Measurements from ENCODE around the gene PPP4R1. TPM values are rescaled to one million over a fixed set of nuclear protein-coding genes. Genes with fewer than 3 reads are reported as not detected.

The PPP4R1 gene
- total and polyA plus RNA-seq, 8 donors = 13.7 to 55.1 (median 34.8) TPM

GRCh38 chr18:9628984-9629383 is 14.6 kb upstream of the PPP4R1 start:
- H3K4me3 ChIP-seq = no peak overlapping the region
- H3K27me3 ChIP-seq = no peaks in the 10 kb centered on the region
- FAIRE-seq (no peak), DNase-seq (peak in 2 of 6 donors; percentile 15 to 37), ATAC-seq (peak; percentile 41 to 68 (median 55))
- H3K36me3 ChIP-seq = no peaks in the 10 kb centered on the region
- no peaks in the 10 kb centered on the region for H3K9me3 ChIP-seq
- peaks cover 0 to 11% (median 5%) of the 10 kb centered on the region in 3 donors for H3K4me1 ChIP-seq
- H3K27ac ChIP-seq = no peak overlapping the region
- TF ChIP-seq CTCF (IDR thresholded peaks at IDR 0.05) = no peak
- intact Hi-C loops (cut with DNase I) = no loop called here
- WGBS, 2 donors = 43 to 70% methylated on average over 5 of the region's 5 CpGs

GRCh38 chr18:9627642-9628041 is 13.3 kb upstream of the PPP4R1 start:
- H3K27me3 ChIP-seq = no peaks in the 10 kb centered on the region
- intact Hi-C loops (cut with DNase I) = no loop called here
- H3K27ac ChIP-seq = no peak overlapping the region
- H3K36me3 ChIP-seq = no peaks in the 10 kb centered on the region
- H3K4me3 ChIP-seq = no peak overlapping the region
- DNase-seq (no peak), ATAC-seq (no peak), FAIRE-seq (no peak)
- WGBS, 2 donors = 61 to 80% methylated on average over 3 of the region's 3 CpGs
- no peak for TF ChIP-seq CTCF (IDR thresholded peaks at IDR 0.05)
- peaks cover 0 to 11% (median 5%) of the 10 kb centered on the region in 3 donors for H3K4me1 ChIP-seq
- H3K9me3 ChIP-seq = no peaks in the 10 kb centered on the region

- Histone ChIP-seq H3K9me3 (no peaks in the 10 kb centered on the region), H3K4me1 (peaks cover 0 to 8% (median 3%) of the 10 kb centered on the region in 3 donors), H3K4me3 (no peak overlapping the region), H3K27ac (no peak overlapping the region), H3K36me3 (no peaks in the 10 kb centered on the region), H3K27me3 (no peaks in the 10 kb centered on the region)
- no peak for FAIRE-seq
- TF ChIP-seq CTCF (IDR thresholded peaks at IDR 0.05) = no peak
- no peak for ATAC-seq
- WGBS, 2 donors = 64 to 81% methylated on average over 8 of the region's 8 CpGs
- intact Hi-C loops (cut with DNase I) = no loop called here
- no peak for DNase-seq
These were observed 5.6 kb upstream of the PPP4R1 start for GRCh38 chr18:9619990-9620389.

GRCh38 chr18:9619545-9619944 is 5.2 kb upstream of the PPP4R1 start:
- Histone ChIP-seq H3K27ac (no peak overlapping the region), H3K9me3 (no peaks in the 10 kb centered on the region), H3K4me1 (peaks cover 0 to 8% (median 3%) of the 10 kb centered on the region in 3 donors), H3K27me3 (no peaks in the 10 kb centered on the region), H3K36me3 (no peaks in the 10 kb centered on the region), H3K4me3 (no peak overlapping the region)
- FAIRE-seq (no peak), DNase-seq (no peak), ATAC-seq (peak in 1 of 4 donors; percentile 25)
- no peak for TF ChIP-seq CTCF (IDR thresholded peaks at IDR 0.05)
- intact Hi-C loops (cut with DNase I) = no loop called here
- WGBS, 2 donors = 58 to 85% methylated on average over 1 of the region's 1 CpG

- Histone ChIP-seq H3K36me3 (no peaks in the 10 kb centered on the region), H3K27ac (no peak overlapping the region), H3K4me3 (no peak overlapping the region), H3K4me1 (peaks cover 0 to 8% (median 3%) of the 10 kb centered on the region in 3 donors), H3K9me3 (no peaks in the 10 kb centered on the region), H3K27me3 (no peaks in the 10 kb centered on the region)
- 68 to 81% methylated on average over 3 of the region's 3 CpGs for WGBS, 2 donors
- no peak for DNase-seq
- intact Hi-C loops (cut with DNase I) = no loop called here
- no peak for ATAC-seq
- no peak for FAIRE-seq
- TF ChIP-seq CTCF (IDR thresholded peaks at IDR 0.05) = no peak
These were observed 4.7 kb upstream of the PPP4R1 start for GRCh38 chr18:9619056-9619455.

All from pancreas (tissue), 10 donors.